ENCODE measurements around the gene SCAMP3. TPM values are rescaled to one million over a fixed set of nuclear protein-coding genes. Genes with fewer than 3 reads are reported as not detected.
A peak's percentile ranks its signal among the peaks of the same experiment; 100 is the strongest.

The SCAMP3 gene
- 116 TPM in 2 replicates for total RNA-seq (2014; rRNA removed; shearing (Covaris generic); ENCODE audit: low replicate concordance)

- Histone ChIP-seq H3K27me3 (no peaks in the 10 kb centered on the region), H3K36me3 (peaks cover 73% of the 10 kb centered on the region), H3K4me3 (peak within 1 kb of the TSS; percentile 90), H3K9me3 (no peaks in the 10 kb centered on the region)
- peak; percentile 99 for DNase-seq
Measured at GRCh38 chr1:155261852-155262673, at the start of gene SCAMP3. SCAMP3 (minus strand) TSS chr1:155262360; CDS start chr1:155262151, 209 bp downstream.

DNA sequence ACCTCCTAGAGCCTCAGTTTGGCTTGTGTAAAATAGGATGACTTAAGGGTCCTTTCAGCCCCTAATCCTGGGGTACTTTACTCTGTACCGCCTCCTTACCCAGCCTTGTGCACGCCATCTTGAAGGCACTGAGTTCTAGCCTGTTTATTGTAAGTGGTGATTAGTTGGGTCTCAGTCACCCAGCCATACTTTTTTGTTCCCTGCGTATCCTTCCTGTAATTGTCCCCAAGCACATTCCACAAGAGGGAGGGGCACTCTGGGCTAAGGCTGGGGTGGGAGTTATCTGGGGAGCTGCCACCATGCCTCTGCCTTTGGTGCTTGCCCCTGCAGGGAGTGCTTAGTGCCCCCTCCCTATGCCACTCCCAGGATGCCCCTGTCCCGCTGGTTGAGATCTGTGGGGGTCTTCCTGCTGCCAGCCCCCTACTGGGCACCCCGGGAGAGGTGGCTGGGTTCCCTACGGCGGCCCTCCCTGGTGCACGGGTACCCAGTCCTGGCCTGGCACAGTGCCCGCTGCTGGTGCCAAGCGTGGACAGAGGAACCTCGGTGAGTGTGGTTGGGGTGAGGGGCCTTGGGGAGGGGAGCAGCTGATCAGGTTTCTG is 47.4 kb upstream of the SCAMP3 start:
- peaks cover 34% of the 10 kb centered on the region for H3K36me3 ChIP-seq
- peak; percentile 30 for DNase-seq
- no peaks in the 10 kb centered on the region for H3K27me3 ChIP-seq
- peak overlapping the region; percentile 81 for H3K4me3 ChIP-seq
- no peaks in the 10 kb centered on the region for H3K9me3 ChIP-seq

DNA sequence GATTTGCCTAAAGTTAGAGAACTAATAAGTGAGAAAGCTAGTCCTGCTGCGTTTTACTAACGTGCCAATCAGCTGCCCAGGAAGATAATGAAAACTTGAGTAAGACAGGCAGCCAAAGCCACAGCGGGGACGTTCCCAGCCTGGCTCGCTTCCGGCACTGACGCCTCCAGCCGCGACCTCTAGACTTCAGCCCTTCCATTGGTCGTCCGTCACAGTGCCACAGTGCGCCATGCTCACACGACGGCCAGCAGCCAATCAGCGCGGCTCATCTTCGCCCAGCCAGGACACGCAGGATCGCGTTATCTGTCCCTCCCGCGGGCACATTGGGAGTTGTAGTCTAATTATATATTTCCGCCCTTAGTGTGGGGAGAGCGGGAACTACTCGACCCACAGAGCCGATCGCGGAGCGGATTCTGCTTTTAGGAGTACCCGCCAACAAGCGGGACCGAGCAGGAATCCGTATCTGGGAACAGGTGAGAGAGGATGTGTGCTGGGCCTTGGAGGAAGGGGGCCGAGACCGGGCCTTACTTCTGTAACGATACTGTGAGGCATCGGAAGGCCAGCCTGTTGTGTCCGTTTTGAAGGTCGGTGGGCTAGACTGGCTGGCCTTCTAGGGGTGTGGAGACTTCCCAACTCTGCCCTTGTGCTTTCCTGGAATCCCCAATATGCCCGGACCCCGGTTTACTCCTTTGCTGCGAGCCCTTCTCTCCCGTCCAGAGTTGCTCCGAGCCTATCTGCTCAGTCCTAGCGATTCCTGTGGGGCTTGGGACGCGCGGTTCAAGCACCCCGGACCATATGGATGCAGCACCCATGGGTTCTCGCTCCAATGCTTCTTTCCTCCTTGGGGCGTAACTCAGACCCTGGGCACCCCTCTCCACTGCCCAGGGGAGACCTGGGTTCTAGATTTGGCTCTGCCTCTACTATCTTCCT is 46.6 kb upstream of the SCAMP3 start, which contains the start of gene FDPS:
FDPS (plus strand) TSS at position 374 of the 930 bp plus-strand sequence. CDS start 924 bp downstream, outside the sequence.
- peaks cover 30% of the 10 kb centered on the region for H3K36me3 ChIP-seq

DNA sequence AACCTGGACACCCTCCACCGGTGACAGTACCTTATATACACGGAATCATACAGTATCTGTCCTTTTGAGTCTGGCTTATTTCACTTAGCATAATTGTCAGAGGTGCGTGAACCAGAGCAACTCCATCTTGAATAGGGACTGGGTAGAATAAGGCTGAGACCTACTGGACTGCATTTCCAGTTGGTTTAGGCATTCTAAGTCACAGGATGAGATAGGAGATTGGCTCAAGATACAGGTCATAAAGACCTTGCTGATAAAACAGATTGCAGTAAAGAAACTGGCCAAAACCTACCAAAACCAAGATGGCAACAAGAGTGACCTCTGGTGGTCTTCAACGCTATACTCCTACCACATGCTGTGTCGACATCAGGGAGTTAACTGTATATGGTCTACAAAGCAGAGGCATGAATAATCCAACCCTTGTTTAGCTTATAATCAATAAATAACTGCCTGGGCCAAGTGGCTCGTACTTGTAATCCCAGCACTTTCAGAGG is 45.1 kb upstream of the SCAMP3 start:
- Histone ChIP-seq H3K9me3 (no peaks in the 10 kb centered on the region), H3K36me3 (peaks cover 20% of the 10 kb centered on the region), H3K27me3 (no peaks in the 10 kb centered on the region), H3K4me3 (no peak overlapping the region)
- DNase-seq, result no peak

More for the DNA sequence above, 46.6 kb upstream of the SCAMP3 start, which contains the start of gene FDPS:
- DNase-seq, result peak; percentile 100
- no peaks in the 10 kb centered on the region for H3K27me3 ChIP-seq
- H3K9me3 ChIP-seq, result no peaks in the 10 kb centered on the region
- H3K4me3 ChIP-seq, result peak within 1 kb of the TSS; percentile 81

DNA sequence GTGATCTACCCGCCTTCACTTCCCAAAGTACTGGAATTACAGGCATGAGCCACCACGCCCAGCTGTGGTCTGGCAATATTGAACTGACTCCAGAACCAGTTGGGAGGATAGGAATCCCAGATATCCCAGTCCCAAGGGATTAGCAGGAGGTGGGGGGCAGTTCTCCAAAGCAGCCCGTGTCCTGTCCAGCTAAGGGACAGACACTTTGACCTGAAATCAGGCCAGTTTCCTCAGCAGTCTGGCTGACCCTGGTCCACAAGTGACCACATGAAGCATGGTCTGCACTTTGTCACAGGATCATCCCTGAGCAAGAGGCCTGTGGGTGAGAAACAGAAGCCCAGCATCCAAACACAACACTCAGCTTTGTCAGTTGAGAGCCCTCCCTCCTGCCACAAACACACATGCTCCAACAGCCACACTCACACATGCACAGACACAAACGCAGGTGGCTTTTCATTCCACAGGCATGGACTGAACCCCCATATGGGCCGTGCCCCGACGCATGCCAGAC is 43.8 kb upstream of the SCAMP3 start:
- H3K4me3 ChIP-seq, result no peak overlapping the region
- peaks cover 8% of the 10 kb centered on the region for H3K36me3 ChIP-seq
- no peaks in the 10 kb centered on the region for H3K9me3 ChIP-seq
- H3K27me3 ChIP-seq, result no peaks in the 10 kb centered on the region
- peak; percentile 47 for DNase-seq

- Histone ChIP-seq H3K9me3 (no peaks in the 10 kb centered on the region), H3K4me3 (no peak overlapping the region), H3K27me3 (no peaks in the 10 kb centered on the region), H3K36me3 (no peaks in the 10 kb centered on the region; the same call in 1 of the 2 replicates)
- DNase-seq, result no peak
Measured at GRCh38 chr1:155304558-155305063, 42.5 kb upstream of the SCAMP3 start.

DNA sequence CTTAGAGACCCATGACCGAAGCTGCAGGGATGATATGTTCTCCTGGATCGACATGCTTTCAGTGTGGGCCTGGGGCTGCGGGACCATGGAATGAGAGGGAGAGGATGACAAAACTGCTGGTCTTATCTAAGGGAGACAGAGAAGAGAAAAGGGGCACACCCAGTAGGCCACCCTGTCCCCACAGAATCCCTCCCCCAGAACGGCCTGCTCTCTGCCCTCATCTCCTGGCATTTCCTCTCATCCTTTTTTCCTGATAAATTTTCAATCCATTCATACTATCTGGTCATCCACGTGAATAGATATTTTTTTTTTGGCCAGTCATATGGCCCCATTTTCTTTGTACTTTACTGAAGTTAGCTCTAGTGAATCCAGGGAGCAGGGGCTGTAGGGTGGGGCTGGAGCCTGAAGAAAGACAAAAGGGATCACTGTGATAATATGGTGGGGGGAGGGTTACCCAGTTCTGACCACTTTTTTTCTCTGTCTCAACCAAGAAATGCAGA is 39.2 kb upstream of the SCAMP3 start, which contains the start of gene PKLR:
PKLR (minus strand) TSS at position 97 of the 500 bp plus-strand sequence; CDS start at position 54, 43 bp downstream.
- H3K9me3 ChIP-seq, result no peaks in the 10 kb centered on the region
- no peak for DNase-seq
- H3K36me3 ChIP-seq, result no peaks in the 10 kb centered on the region
- no peaks in the 10 kb centered on the region; the same call in 1 of the 2 replicates for H3K27me3 ChIP-seq
- H3K4me3 ChIP-seq, result no peak within 1 kb of the TSS

- Histone ChIP-seq H3K36me3 (no peaks in the 10 kb centered on the region), H3K9me3 (no peaks in the 10 kb centered on the region), H3K4me3 (no peak overlapping the region), H3K27me3 (no peaks in the 10 kb centered on the region; the same call in 1 of the 2 replicates)
- no peak for DNase-seq
Measured at GRCh38 chr1:155300553-155301329, 38.6 kb upstream of the SCAMP3 start.

GRCh38 chr1:155300024-155300423 is 37.9 kb upstream of the SCAMP3 start:
- Histone ChIP-seq H3K27me3 (no peaks in the 10 kb centered on the region; the same call in 1 of the 2 replicates), H3K9me3 (no peaks in the 10 kb centered on the region), H3K4me3 (no peak overlapping the region), H3K36me3 (no peaks in the 10 kb centered on the region)
- DNase-seq, result no peak

- H3K9me3 ChIP-seq, result no peaks in the 10 kb centered on the region
- no peaks in the 10 kb centered on the region for H3K36me3 ChIP-seq
- no peak overlapping the region for H3K4me3 ChIP-seq
- H3K27me3 ChIP-seq, result no peaks in the 10 kb centered on the region; the same call in 1 of the 2 replicates
- DNase-seq, result no peak
Measured at GRCh38 chr1:155297384-155297783, 35.2 kb upstream of the SCAMP3 start.

DNA sequence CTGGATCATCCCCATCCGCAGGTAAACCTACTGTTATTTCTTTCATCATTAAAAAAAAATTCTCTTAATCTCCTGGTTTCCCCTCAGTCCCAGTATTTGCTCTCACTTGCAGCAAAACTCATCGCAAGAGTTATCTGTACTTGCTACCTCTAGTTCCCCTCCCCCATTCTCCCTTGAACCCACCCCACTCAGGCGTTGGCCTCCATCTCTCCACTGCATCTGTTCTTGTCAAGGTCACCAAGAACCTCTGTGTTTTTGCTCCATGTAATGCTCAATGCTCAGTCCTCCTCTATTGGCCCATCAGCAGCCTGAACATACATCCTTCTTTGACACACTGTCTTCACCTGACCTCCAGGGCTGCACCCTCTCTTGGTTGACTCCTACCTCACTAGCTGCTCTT is 34.5 kb upstream of the SCAMP3 start:
- H3K27me3 ChIP-seq, result no peaks in the 10 kb centered on the region; the same call in 1 of the 2 replicates
- no peak for DNase-seq

GRCh38 chr1:155295942-155296267 is 33.7 kb upstream of the SCAMP3 start:
- H3K9me3 ChIP-seq, result no peaks in the 10 kb centered on the region
- no peak for DNase-seq
- H3K27me3 ChIP-seq, result no peaks in the 10 kb centered on the region; the same call in 1 of the 2 replicates
- H3K4me3 ChIP-seq, result no peak overlapping the region
- no peaks in the 10 kb centered on the region for H3K36me3 ChIP-seq

More for the DNA sequence above, 34.5 kb upstream of the SCAMP3 start:
- Histone ChIP-seq H3K36me3 (no peaks in the 10 kb centered on the region), H3K4me3 (no peak overlapping the region), H3K9me3 (no peaks in the 10 kb centered on the region)

DNA sequence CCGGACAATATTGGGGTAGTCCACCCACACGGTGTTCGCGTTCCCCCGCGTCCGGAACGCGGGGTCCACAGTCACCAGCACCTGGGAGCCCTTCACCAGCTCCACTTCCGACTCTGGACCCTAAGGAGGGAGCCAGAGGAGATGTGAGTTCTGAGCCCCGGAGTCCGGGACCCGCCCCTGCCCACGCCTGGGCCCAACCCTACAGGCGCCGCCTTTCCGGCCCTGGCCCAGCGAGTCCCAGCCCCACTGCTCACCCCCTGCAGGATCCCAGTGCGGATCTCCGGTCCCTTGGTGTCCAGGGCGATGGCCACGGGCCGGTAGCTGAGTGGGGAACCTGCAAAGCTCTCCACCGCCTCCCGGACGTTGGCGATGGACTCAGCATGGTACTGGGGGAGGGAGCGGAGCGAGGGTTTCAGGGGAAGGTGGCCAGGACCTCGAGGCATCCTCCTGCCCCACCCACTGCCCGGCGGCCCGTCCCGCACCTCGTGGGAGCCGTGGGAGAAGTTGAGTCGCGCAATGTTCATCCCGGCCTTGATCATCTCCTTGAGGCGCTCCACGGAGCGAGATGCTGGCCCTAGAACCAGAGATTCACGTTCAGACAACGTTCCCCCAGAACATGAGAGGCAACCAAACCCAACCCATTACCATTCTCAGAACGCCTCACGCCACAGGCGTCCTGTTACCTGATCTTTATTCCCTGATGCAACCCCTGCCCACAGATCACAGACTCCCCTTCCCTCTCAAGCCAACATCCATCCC is 33.2 kb upstream of the SCAMP3 start:
- Histone ChIP-seq H3K9me3 (no peaks in the 10 kb centered on the region), H3K4me3 (no peak overlapping the region), H3K36me3 (no peaks in the 10 kb centered on the region), H3K27me3 (no peaks in the 10 kb centered on the region; the same call in 1 of the 2 replicates)
- no peak for DNase-seq

GRCh38 chr1:155294520-155295182 is 32.5 kb upstream of the SCAMP3 start:
- DNase-seq, result no peak
- Histone ChIP-seq H3K36me3 (no peaks in the 10 kb centered on the region), H3K27me3 (no peaks in the 10 kb centered on the region; the same call in 1 of the 2 replicates), H3K9me3 (no peaks in the 10 kb centered on the region), H3K4me3 (no peak overlapping the region)

All from MG63 (cell line).